Sigmoid colon (tissue), 7 donors: ENCODE measurements around the gene CDH1. TPM values are rescaled to one million over a fixed set of nuclear protein-coding genes. Genes with fewer than 3 reads are reported as not detected.
A peak's percentile ranks its signal among the peaks of the same experiment; 100 is the strongest.

Experiments used
- DNase-seq: peaks from one replicate; pipeline ENCODE4 v3.0.0-alpha.2; 2019
- H3K27ac ChIP-seq, 4 donors: fragments of 200-600 bp; sonication (generic); one replicate each; pipeline ENCODE4 v1.5.1; 2016 to 2019; ENCODE audit warnings: mild to moderate bottlenecking in 1 of 4
- H3K27me3 ChIP-seq, 3 donors: fragments of 200-600 bp; sonication (generic); one replicate each; pipeline ENCODE4 v1.5.1; 2019; ENCODE audit warnings: mild to moderate bottlenecking in 1 of 3
- H3K36me3 ChIP-seq, 4 donors: fragments of 200-600 bp; sonication (generic); one replicate each; pipeline ENCODE4 v1.5.1; 2016 to 2019
- H3K4me1 ChIP-seq, 4 donors: fragments of 200-600 bp; sonication (generic); one replicate each; pipeline ENCODE4 v1.5.1; 2017 to 2019
- H3K4me3 ChIP-seq, 4 donors: fragments of 200-600 bp; sonication (generic); one replicate each; pipeline ENCODE4 v1.5.1; 2017 to 2019; ENCODE audit warnings: mild to moderate bottlenecking in 2 of 4, moderate library complexity in 1 of 4
- H3K9me3 ChIP-seq, 4 donors: fragments of 200-600 bp in 3 of 4; sonication (generic) in 3 of 4; one replicate each; pipeline versions ENCODE4 v1.5.1 to v1.6.1; 2013 to 2019
- EP300 ChIP-seq, 4 donors: sonication (generic); formaldehyde crosslinking; IDR thresholded peaks; one replicate each; pipeline ENCODE4 v1.6.1; 2017; ENCODE audit warnings: antibody characterized with exemption in 4 of 4
- POLR2A ChIP-seq, 2 donors: fragments of 450-650 bp; IDR thresholded peaks; one replicate each; pipeline ENCODE4 v1.6.1; 2016; ENCODE audit warnings: antibody characterized with exemption in 2 of 2, mild to moderate bottlenecking in 2 of 2, moderate library complexity in 2 of 2
- POLR2AphosphoS5 ChIP-seq, 4 donors: sonication (generic); formaldehyde crosslinking; IDR thresholded peaks; one replicate each; pipeline ENCODE4 v1.6.1; 2017; ENCODE audit warnings: antibody characterized with exemption in 4 of 4
- WGBS, 2 donors: extraction: QIAGEN DNeasy Blood & Tissue Kit; methylation state at CpG; one replicate each; pipeline ENCODE4 v1.1.7; 2013; 5-methylcytosine and 5-hydroxymethylcytosine counted together
- intact Hi-C: fragments of 100-400 bp; cut with DNase I; formaldehyde crosslinking; loops from one replicate; pipeline ENCODE4 v1.15.1; 2023
- polyA plus RNA-seq, 3 donors: library from polyadenylated mRNA; stranded (reverse); fragments of 200-250 nt; gene quantifications; one replicate each; pipeline ENCODE4 v1.2.3, GENCODE V29; 2013
- total RNA-seq, 4 donors: library from RNA; depleted of rRNA; stranded (reverse); fragments of >200 nt; gene quantifications; one replicate each; pipeline ENCODE4 v1.1.0, GENCODE V29; 2016
- TF ChIP-seq, protein P1 (sequence below), 4 experiments: fragments of 450-650 bp in 3 of 4; fragments of 200-600 bp in 1 of 4; IDR thresholded peaks; one replicate each; pipeline ENCODE4 v1.5.1; 2016 to 2019; ENCODE audit warnings: antibody characterized with exemption in 4 of 4, mild to moderate bottlenecking in 3 of 4, moderate library complexity in 2 of 4
- donor health status: healthy with polysubstance abuse.
- donor health status: Bipolar disorder and iron deficiency.
- donor health status: healthy.

CDH1 gene
- total and polyA plus RNA-seq, 7 donors: 0.14 to 163 (median 15.4) TPM; not detected in 1

- H3K4me3 ChIP-seq: no peak overlapping the region
- DNase-seq: no peak
- no peaks in the 10 kb centered on the region for H3K36me3 ChIP-seq
- no peak overlapping the region for H3K27ac ChIP-seq
- no peaks in the 10 kb centered on the region for H3K9me3 ChIP-seq
- no peaks in the 10 kb centered on the region for H3K4me1 ChIP-seq
- intact Hi-C loops: no loop called here
- TF ChIP-seq EP300 (IDR thresholded peaks at IDR 0.05) (no peak), POLR2AphosphoS5 (IDR thresholded peaks at IDR 0.05) (no peak), POLR2A (IDR thresholded peaks at IDR 0.05) (no peak)
- TF ChIP-seq, protein P1, sequence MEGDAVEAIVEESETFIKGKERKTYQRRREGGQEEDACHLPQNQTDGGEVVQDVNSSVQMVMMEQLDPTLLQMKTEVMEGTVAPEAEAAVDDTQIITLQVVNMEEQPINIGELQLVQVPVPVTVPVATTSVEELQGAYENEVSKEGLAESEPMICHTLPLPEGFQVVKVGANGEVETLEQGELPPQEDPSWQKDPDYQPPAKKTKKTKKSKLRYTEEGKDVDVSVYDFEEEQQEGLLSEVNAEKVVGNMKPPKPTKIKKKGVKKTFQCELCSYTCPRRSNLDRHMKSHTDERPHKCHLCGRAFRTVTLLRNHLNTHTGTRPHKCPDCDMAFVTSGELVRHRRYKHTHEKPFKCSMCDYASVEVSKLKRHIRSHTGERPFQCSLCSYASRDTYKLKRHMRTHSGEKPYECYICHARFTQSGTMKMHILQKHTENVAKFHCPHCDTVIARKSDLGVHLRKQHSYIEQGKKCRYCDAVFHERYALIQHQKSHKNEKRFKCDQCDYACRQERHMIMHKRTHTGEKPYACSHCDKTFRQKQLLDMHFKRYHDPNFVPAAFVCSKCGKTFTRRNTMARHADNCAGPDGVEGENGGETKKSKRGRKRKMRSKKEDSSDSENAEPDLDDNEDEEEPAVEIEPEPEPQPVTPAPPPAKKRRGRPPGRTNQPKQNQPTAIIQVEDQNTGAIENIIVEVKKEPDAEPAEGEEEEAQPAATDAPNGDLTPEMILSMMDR (IDR thresholded peaks at IDR 0.05): no peak
- 91 to 94% methylated on average over 8 of the region's 8 CpGs for WGBS, 2 donors
- H3K27me3 ChIP-seq: no peaks in the 10 kb centered on the region
Measured at GRCh38 chr16:68793401-68793857, 56.3 kb downstream of the CDH1 start.

DNA sequence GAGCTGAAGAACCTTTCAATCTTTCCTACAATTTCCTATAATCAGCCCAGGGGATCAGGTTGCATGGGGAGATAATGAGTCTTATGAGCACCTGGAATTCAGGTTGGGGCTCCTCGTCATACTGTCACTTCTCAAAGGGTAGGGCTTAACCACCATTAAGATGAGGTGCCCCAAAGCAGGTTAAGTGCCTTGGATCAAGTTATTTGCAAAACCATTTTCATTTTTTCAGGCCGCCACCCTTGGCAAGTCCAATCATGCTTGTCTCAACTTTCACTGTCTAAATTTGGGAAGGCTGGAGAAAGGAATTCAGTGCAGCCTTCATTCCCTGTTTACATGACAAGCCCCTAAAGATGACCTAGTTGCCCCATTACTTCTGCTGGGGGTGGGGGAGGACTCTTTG lies 61.3 kb downstream of the CDH1 start:
- H3K27ac ChIP-seq: no peak overlapping the region
- H3K9me3 ChIP-seq: no peaks in the 10 kb centered on the region
- peaks cover 0 to 5% (median 0%) of the 10 kb centered on the region in 4 donors for H3K4me1 ChIP-seq
- WGBS, 2 donors: 88% methylated on average over 2 of the region's 2 CpGs
- intact Hi-C loops: no loop called here
- no peak overlapping the region for H3K4me3 ChIP-seq
- no peaks in the 10 kb centered on the region for H3K27me3 ChIP-seq
- no peaks in the 10 kb centered on the region for H3K36me3 ChIP-seq
- TF ChIP-seq POLR2A (IDR thresholded peaks at IDR 0.05): no peak
- TF ChIP-seq, protein P1 (IDR thresholded peaks at IDR 0.05): no peak
- no peak for TF ChIP-seq EP300 (IDR thresholded peaks at IDR 0.05)
- TF ChIP-seq POLR2AphosphoS5 (IDR thresholded peaks at IDR 0.05): no peak
- DNase-seq: no peak

DNA sequence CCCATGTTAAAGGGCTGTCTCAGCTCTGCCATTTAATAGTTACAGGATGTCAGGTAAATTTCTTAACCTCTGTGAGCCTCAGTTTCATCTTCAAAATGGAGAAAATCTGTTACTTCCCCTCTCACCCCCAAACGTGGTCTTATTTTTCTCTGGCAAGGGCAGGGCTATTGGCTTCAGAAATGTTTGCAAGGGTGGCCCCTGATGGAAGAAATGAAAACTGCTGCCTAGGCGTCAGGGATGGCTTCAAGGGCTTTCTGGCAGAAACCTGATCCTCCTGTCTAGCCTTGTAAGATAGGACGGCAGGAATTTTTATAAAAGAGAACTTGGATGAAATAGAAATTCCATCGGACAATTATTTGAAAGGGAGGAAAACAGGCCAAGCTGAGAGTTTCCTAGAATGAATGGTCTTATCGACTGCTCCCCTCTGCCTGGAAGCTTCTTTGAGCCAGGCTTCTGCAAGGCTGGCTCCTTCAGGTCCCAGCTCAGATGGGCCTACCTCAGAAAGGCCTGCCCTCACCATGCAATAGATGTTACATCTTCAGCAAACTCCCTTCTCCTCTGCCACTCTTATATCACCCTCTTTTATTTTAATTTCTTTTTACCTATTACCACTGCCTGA lies 63.3 kb downstream of the CDH1 start:
- TF ChIP-seq EP300 (IDR thresholded peaks at IDR 0.05) (no peak), POLR2AphosphoS5 (IDR thresholded peaks at IDR 0.05) (peak in 1 of 4 donors; percentile 14), POLR2A (IDR thresholded peaks at IDR 0.05) (no peak)
- TF ChIP-seq, protein P1 (IDR thresholded peaks at IDR 0.05): peak; percentile 22 to 67 (median 56)
- peaks cover 0 to 5% (median 0%) of the 10 kb centered on the region in 4 donors for H3K4me1 ChIP-seq
- H3K36me3 ChIP-seq: no peaks in the 10 kb centered on the region
- 19% methylated on average over 5 of the region's 5 CpGs for WGBS, 2 donors
- no peak overlapping the region for H3K4me3 ChIP-seq
- H3K27ac ChIP-seq: no peak overlapping the region
- peak; percentile 71 for DNase-seq
- no peaks in the 10 kb centered on the region for H3K9me3 ChIP-seq
- intact Hi-C loops: loop anchor here (1.0 to 5.0 kb wide), 2 partner anchors 96 to 273 kb away; no protein-coding TSS in a partner anchor
- no peaks in the 10 kb centered on the region for H3K27me3 ChIP-seq

DNA sequence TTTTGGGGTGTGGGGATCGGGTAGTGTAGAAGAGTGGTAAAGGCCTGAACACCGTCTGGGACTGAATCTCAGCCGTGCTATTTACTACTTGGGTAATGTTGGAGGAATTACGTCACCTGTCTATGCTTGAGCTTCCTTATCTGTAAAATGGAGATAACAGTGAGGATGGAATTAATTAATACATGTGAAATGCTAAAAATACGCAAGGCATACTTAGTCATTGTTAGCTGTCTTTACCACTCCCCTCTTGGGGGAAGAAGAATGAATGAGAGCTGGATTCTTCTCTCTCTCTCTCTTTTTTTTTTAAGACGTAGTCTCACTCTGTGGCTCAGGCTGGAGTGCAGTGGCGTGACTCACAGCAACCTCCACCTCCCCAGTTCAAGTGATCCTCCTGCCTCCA lies 65.1 kb downstream of the CDH1 start:
- intact Hi-C loops: loop anchor here (5.0 kb wide), 1 partner anchor 275 kb away; no protein-coding TSS in a partner anchor
- Histone ChIP-seq H3K36me3 (no peaks in the 10 kb centered on the region), H3K4me1 (peaks cover 0 to 5% (median 0%) of the 10 kb centered on the region in 4 donors), H3K9me3 (no peaks in the 10 kb centered on the region), H3K27ac (no peak overlapping the region), H3K4me3 (no peak overlapping the region), H3K27me3 (no peaks in the 10 kb centered on the region)
- no peak for DNase-seq
- WGBS, 2 donors: 87 to 92% methylated on average over 7 of the region's 7 CpGs
- TF ChIP-seq, protein P1 (IDR thresholded peaks at IDR 0.05): no peak
- no peak for TF ChIP-seq POLR2A (IDR thresholded peaks at IDR 0.05)
- TF ChIP-seq POLR2AphosphoS5 (IDR thresholded peaks at IDR 0.05): no peak
- TF ChIP-seq EP300 (IDR thresholded peaks at IDR 0.05): no peak
